ENCODE results near the gene TAS2R60. TPM values are rescaled to one million over a fixed set of nuclear protein-coding genes. Genes with fewer than 3 reads are reported as not detected.
"Not testable (repeated sequence)": the region's sequence is repeated elsewhere in the genome, so short reads cannot be mapped to it uniquely, and the experiment has no call there.

Gene TAS2R60
- polyA plus RNA-seq, 4 donors = not detected

GRCh38 chr7:143410521-143411004 lies 32.7 kb upstream of the TAS2R60 start:
- no peak for DNase-seq (ENCODE audit: low read depth in 4 of 4, low spot score in 2 of 4)

- DNase-seq (ENCODE audit: low read depth in 4 of 4, low spot score in 2 of 4) = no peak
Measured at GRCh38 chr7:143411976-143412708, 31.1 kb upstream of the TAS2R60 start.

- no peak for DNase-seq (ENCODE audit: low read depth in 4 of 4, low spot score in 2 of 4)
Measured at GRCh38 chr7:143413123-143413522, 30.1 kb upstream of the TAS2R60 start.

- not testable (repeated sequence) for DNase-seq (ENCODE audit: low read depth in 4 of 4, low spot score in 2 of 4)
Measured at GRCh38 chr7:143415209-143415608, 28.0 kb upstream of the TAS2R60 start.

GRCh38 chr7:143415742-143416397 lies 27.4 kb upstream of the TAS2R60 start:
- DNase-seq (ENCODE audit: low read depth in 4 of 4, low spot score in 2 of 4) = no peak

GRCh38 chr7:143416565-143417149 lies 26.6 kb upstream of the TAS2R60 start:
- DNase-seq (ENCODE audit: low read depth in 4 of 4, low spot score in 2 of 4) = no peak

GRCh38 chr7:143417734-143418383 lies 25.4 kb upstream of the TAS2R60 start:
- no peak for DNase-seq (ENCODE audit: low read depth in 4 of 4, low spot score in 2 of 4)

- DNase-seq (ENCODE audit: low read depth in 4 of 4, low spot score in 2 of 4) = no peak
Measured at GRCh38 chr7:143418681-143419458, 24.4 kb upstream of the TAS2R60 start.

- no peak for DNase-seq (ENCODE audit: low read depth in 4 of 4, low spot score in 2 of 4)
Measured at GRCh38 chr7:143419880-143420279, 23.4 kb upstream of the TAS2R60 start.

- DNase-seq (ENCODE audit: low read depth in 4 of 4, low spot score in 2 of 4) = not testable (repeated sequence)
Measured at GRCh38 chr7:143420624-143421023, 22.6 kb upstream of the TAS2R60 start.

- DNase-seq (ENCODE audit: low read depth in 4 of 4, low spot score in 2 of 4) = no peak
Measured at GRCh38 chr7:143422033-143422432, 21.2 kb upstream of the TAS2R60 start.

- not testable (repeated sequence) for DNase-seq (ENCODE audit: low read depth in 4 of 4, low spot score in 2 of 4)
Measured at GRCh38 chr7:143424476-143424875, 18.8 kb upstream of the TAS2R60 start.

GRCh38 chr7:143426479-143427142 lies 16.6 kb upstream of the TAS2R60 start:
- DNase-seq (ENCODE audit: low read depth in 4 of 4, low spot score in 2 of 4) = no peak

- DNase-seq (ENCODE audit: low read depth in 4 of 4, low spot score in 2 of 4) = no peak
Measured at GRCh38 chr7:143429770-143430698, 13.2 kb upstream of the TAS2R60 start.

- DNase-seq (ENCODE audit: low read depth in 4 of 4, low spot score in 2 of 4) = no peak
Measured at GRCh38 chr7:143431109-143431508, 12.1 kb upstream of the TAS2R60 start.

- DNase-seq (ENCODE audit: low read depth in 4 of 4, low spot score in 2 of 4) = no peak
Measured at GRCh38 chr7:143433759-143434158, 9.5 kb upstream of the TAS2R60 start.

GRCh38 chr7:143434660-143435059 lies 8.6 kb upstream of the TAS2R60 start:
- DNase-seq (ENCODE audit: low read depth in 4 of 4, low spot score in 2 of 4) = no peak

- DNase-seq (ENCODE audit: low read depth in 4 of 4, low spot score in 2 of 4) = no peak
Measured at GRCh38 chr7:143435266-143435665, 8.0 kb upstream of the TAS2R60 start.
